HG03521 (cell line): Measurements from ENCODE around the gene SMIM13.

Experiments used
- ATAC-seq: cut with Tn5 transposase; IDR thresholded peaks from one replicate; pipeline ENCODE4 v1.9.1; 2021; ENCODE audit warnings: mild to moderate bottlenecking, moderate library complexity; ENCODE audit not compliant: unreplicated experiment

SMIM13 gene

GRCh38 chr6:11151488-11151887 is 57.9 kb downstream of the SMIM13 start:
- no peak for ATAC-seq

GRCh38 chr6:11152581-11152980 is 58.9 kb downstream of the SMIM13 start:
- ATAC-seq: no peak

DNA sequence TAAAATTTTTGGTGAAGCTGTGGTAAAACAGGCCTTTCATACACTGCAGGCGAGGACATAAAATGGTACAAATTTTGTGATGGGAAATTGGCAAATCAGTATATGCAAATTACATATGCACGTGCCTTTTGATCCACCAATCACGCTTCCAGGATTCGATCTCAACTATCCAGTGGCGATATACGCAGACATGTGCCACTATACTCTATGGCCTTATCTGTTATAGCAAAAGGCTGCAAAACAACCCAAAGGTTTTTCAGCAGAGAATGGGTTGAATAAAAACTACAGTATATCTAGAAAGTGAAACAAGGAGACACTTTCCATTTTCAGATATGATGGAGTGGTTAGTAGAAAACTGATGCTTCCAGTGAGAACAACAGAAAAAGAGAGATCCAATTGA is 59.8 kb downstream of the SMIM13 start:
- no peak for ATAC-seq

DNA sequence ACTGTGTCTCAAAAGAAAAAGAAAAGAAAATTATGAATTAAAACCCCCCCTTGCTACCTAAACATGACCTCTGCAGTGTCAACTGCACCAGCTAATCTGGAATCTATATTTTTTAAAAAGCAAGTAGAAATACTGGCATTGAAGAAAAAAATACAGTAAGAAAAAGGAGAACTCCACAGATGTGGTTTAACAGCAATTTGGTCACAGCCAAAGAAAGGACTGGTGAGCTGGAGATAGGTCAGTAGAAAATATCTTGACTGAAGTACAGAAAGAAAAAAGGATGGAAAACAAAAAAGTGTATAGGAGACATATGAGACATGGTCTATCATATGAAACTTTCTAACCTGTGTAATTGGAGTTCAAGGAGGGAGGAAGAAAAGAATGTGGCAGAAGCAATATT is 62.0 kb downstream of the SMIM13 start:
- ATAC-seq: no peak

- no peak for ATAC-seq
Measured at GRCh38 chr6:11160199-11160598, 66.6 kb downstream of the SMIM13 start.

DNA sequence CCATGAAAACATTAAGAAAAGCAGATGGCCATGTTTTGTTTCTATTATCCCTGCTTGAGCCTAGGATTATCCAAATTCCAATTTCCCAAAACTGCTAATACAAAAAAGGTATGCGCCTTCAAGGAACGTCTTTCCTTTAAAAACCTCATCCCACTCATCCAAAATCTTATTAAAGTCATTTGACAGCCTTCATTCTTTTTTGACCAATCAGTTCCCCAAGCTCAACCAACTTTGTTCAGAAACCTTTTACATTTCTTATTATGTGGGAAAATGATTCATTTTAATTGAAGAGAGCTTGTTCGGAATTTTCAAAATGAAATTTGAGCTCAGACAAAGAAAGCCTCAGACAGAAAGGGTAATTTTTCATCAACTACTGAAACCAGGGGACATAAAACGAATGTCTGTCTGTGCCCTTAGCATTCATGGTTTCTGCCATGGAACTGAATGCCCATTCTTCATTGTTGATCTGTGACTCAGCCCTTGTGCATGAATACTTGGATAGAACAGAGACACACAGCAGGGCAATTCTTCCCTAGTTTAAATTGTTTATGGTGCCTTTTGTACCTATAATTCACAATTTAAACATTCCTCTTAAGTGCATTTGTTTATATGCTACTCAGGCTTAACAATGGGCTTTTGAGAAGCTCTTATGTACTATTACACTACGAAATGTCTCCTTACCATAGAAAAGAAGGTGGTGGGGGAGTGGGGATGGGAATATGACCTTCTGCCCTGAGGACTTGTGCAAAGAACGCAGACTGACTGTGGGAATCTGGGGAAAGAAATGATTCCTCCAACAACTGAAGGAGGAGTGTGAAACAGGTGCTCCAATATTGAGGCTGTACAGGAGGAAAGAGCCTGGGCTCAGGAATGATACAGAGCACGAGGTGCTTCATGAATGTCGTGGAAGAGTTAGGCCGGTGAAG is 67.7 kb downstream of the SMIM13 start:
- ATAC-seq: no peak

DNA sequence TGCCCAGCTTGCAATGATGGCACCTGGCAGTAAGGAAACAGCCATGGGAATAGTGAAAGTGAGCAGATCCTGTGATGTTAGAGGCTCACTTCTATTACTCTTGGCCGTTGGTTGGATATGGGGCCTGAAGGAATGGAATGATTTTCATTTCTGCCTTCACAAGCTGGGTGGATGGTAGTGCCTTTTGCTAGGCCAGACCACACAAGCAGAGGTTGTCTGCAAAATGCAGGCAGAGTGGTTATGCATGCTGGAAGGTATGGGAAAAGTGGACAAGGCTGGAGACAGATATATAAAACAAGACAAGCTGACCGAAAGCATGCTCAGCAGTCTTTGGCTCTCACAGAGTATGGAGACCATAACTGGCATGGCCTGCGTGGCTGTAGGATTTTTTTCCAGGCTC is 68.6 kb downstream of the SMIM13 start:
- ATAC-seq: no peak

DNA sequence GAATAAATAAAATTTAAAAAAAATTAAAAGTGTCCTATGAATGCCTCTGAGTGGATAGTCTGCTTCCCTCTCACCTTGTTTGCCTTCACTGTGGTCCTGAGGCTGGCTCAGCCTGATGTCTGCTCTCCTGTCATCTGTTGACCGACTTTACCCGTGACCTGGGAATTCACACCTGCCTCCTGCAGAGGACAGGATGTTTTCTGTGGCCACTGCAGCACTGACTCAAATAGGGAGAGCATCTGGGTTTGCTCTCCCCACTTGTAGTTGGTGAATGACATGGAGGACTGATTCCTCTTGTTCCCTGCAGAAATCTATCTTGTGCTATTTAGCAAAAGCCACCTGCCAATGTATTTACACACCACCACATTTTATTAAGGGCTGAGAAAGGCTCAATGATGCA is 70.3 kb downstream of the SMIM13 start:
- ATAC-seq: no peak

GRCh38 chr6:11164717-11165646 is 71.3 kb downstream of the SMIM13 start:
- ATAC-seq: no peak

DNA sequence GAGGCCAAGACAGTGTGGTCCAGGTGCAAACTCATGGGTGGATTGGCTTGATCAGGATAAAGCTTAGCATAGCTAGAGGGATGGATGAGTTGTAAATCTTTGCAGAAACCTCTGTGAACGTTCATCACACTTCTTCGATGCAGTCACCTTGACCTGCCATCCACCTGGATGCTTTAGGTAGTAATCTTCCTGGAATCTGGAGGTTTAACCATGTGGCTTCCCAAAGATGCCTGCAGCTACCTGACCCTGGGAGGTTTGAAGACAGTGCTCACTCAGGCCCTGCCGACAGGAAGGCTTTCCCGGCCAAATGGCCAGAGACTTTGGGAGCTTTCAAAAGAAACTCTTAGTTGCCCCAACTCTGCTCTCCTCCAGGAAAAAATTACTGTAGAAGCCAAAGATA is 73.3 kb downstream of the SMIM13 start:
- ATAC-seq: no peak

DNA sequence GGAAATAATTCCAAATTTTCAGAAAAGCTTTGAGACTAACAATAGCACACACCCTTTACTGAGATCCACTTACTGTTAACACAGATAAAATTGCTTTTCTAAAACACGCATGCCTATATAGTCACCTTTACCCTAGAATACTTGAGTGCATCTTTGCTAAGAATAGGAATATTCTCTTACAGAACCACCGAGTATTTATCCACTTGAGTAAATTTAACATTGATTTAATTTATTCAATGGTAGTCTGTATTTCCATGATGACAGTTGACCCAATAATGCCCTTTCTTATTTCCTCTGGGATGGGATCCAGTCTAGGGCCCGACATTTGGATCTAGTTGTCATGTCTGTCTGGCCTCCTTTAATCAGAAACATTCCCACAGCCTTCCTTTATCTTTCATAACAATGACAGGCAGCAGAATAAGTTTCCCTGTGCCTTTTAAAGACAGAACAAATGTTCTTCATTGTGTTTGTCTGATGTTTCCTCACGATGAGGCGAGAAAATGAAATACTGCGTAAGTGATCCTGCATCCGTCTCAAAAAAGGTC is 74.5 kb downstream of the SMIM13 start:
- ATAC-seq: no peak

- no peak for ATAC-seq
Measured at GRCh38 chr6:11171952-11172351, 78.3 kb downstream of the SMIM13 start.

GRCh38 chr6:11172501-11173327 is 79.1 kb downstream of the SMIM13 start:
- ATAC-seq: no peak

DNA sequence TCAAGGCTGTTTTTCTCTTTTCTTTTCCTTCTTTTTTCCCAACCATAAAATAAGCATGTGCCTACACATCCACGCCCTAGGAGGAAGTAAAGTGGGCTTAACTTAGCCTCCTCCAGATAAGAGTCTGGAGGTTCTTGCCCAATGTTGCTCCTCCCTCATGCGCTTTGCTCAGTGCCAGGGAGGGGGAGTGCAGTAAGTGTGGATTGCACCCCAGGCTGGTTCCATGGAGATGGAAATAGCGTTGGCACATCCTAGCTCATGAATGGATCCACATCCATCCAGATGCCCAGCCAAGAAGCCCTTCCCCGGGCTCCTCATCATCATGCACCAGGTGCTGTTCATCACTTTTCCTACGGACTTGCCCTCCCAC is 80.6 kb downstream of the SMIM13 start:
- no peak for ATAC-seq

GRCh38 chr6:11177271-11177670 is 83.6 kb downstream of the SMIM13 start:
- ATAC-seq: no peak

DNA sequence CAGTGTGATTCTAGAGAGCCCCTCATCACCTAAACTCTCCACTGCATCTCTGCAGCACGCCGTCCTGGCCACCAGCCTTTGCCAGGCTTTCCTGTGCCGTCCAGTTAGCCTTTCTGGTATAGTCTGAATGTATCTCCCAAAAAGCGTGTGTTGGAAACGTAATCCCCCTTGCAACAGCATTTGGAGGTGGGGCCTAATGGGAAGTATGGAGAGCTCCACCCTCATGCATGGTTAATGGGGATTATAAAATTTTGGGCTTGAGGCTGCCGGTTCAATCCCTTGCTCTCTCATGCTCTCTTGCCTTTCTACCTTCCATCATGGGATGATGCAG is 85.4 kb downstream of the SMIM13 start:
- ATAC-seq: no peak

DNA sequence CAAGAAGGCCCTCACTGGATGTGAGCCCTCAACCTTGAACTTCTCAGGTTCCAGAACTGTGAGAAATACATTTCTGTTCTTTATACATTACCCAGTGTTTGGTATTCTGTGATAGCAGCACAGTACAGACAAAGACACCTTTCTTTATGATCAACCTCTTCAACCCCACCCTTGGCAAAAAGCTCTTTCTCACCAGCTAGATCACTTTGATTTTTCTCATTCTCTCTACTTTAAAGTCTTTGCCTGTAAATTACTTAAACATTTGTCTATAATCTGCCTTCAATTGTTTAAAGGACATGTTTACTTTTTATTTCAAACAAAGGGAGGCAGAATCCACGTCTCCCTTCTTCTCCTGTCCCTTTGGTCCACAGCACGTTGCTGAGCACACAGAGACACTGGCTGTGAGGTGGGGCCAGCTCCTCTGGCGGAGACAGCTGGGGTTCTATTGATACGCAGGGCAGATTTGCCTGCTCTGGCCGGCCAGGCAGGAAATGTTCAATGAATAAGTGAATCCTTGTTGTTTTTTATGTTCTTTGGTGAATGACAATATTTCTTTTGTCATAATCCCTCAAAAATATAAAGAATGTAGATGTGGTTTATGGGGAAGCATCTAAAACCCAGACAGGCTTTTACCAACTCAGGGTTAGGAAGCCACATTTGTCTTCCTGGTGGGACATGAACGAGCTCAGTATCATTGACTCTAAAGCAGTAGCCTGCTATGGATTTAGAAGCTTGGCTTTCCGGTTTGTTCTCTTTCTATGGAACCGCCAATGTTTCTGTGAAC is 86.0 kb downstream of the SMIM13 start:
- ATAC-seq: no peak

DNA sequence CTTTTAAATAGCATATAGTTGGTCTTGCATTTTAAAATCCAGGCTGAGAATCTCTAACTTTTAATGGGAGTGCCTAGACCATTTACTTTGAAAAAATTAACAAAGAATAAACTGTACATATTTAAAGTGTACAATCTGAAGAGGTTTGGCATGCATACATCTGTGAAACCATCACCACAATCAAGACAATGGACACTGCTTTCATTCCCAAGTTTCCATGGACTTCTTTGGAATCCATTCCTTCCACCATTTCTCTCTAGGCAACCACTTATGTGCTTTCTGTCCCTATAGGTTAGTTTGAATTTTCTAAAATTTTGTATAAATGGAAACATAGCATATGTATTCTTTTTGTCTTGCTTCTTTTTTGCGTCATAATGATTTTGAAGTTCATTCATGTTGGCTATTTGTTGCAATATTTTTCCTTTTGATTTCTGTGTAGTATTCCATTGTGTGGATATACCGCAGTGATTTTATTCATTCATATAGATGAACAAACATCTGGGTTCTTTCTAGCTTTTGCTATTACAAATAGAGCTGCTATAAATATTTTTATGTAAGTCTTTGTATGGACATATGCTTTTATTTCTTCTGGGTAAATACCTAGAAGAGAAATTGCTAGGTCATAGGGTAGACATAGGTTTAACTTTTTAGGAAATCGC is 88.0 kb downstream of the SMIM13 start:
- ATAC-seq: no peak

GRCh38 chr6:11183761-11184362 is 90.2 kb downstream of the SMIM13 start:
- no peak for ATAC-seq
